Activated CD8-positive, alpha-beta memory T cell treated with anti-CD3 and anti-CD28 coated beads for 24 hours (primary cell): ENCODE measurements around the gene GPR18.

Experiments used
- DNase-seq: peaks from one replicate; pipeline ENCODE4 v3.0.0-alpha.2; 2020

Gene GPR18

GRCh38 chr13:99289674-99290337 lies 31.6 kb upstream of the GPR18 start:
- DNase-seq, result no peak

- DNase-seq, result no peak
These were observed 31.1 kb upstream of the GPR18 start for GRCh38 chr13:99289271-99289670.

GRCh38 chr13:99288089-99288488 lies 29.9 kb upstream of the GPR18 start:
- no peak for DNase-seq

- no peak for DNase-seq
These were observed 29.4 kb upstream of the GPR18 start for GRCh38 chr13:99287551-99287950.

GRCh38 chr13:99285432-99286182 lies 27.4 kb upstream of the GPR18 start:
- DNase-seq, result no peak

GRCh38 chr13:99282264-99283231 lies 24.4 kb upstream of the GPR18 start:
- no peak for DNase-seq

- DNase-seq, result no peak
These were observed 23.7 kb upstream of the GPR18 start for GRCh38 chr13:99281811-99282263.

- DNase-seq, result no peak
These were observed 22.0 kb upstream of the GPR18 start for GRCh38 chr13:99280166-99280565.

- no peak for DNase-seq
These were observed 21.5 kb upstream of the GPR18 start for GRCh38 chr13:99279637-99280036.

- no peak for DNase-seq
These were observed 20.7 kb upstream of the GPR18 start for GRCh38 chr13:99278843-99279242.

- no peak for DNase-seq
These were observed 20.0 kb upstream of the GPR18 start for GRCh38 chr13:99278200-99278599.

- no peak for DNase-seq
These were observed 19.4 kb upstream of the GPR18 start for GRCh38 chr13:99277629-99278028.

- DNase-seq, result no peak
These were observed 18.5 kb upstream of the GPR18 start for GRCh38 chr13:99276706-99277105.

- DNase-seq, result no peak
These were observed 16.9 kb upstream of the GPR18 start for GRCh38 chr13:99275093-99275469.

GRCh38 chr13:99273128-99273527 lies 14.9 kb upstream of the GPR18 start:
- DNase-seq, result no peak

- no peak for DNase-seq
These were observed 14.3 kb upstream of the GPR18 start for GRCh38 chr13:99272481-99272880.

GRCh38 chr13:99271249-99271648 lies 13.1 kb upstream of the GPR18 start:
- DNase-seq, result no peak

- no peak for DNase-seq
These were observed 12.3 kb upstream of the GPR18 start for GRCh38 chr13:99270518-99270917.

GRCh38 chr13:99269627-99270241 lies 11.6 kb upstream of the GPR18 start:
- no peak for DNase-seq

GRCh38 chr13:99268822-99269221 lies 10.6 kb upstream of the GPR18 start:
- DNase-seq, result no peak

GRCh38 chr13:99267927-99268326 lies 9.7 kb upstream of the GPR18 start:
- no peak for DNase-seq

GRCh38 chr13:99266827-99267226 lies 8.6 kb upstream of the GPR18 start:
- DNase-seq, result no peak
